ENCODE data around the gene CEMIP2.

DNA sequence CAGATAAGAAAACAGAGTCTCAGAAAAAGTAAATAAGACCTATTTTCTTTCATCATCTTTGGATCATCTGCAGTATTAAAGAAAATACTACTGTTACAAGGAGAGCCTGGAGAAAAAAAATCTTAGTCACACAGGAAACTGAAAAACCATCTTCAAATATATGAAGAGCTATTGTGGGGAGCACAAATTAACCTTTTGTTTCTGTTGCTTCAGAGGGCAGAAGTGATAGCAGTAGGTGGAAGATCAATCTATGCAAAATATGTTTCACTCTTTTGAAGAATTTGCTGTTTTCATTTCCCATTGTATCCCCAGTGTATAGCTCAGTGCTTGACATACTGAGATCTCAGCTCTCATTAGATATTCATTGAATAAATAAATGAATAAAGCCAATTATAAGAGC is 13.1 kb upstream of the CEMIP2 start:
- no peak for TF ChIP-seq JUN (CRISPR knock-in tag; IDR thresholded peaks at IDR 0.05)
- TF ChIP-seq ATF3 (CRISPR knock-in tag; conservative IDR thresholded peaks at IDR 0.05): no peak
- TF ChIP-seq CTCF (IDR thresholded peaks at IDR 0.05): no peak
- no peak for TF ChIP-seq USF2 (CRISPR knock-in tag; IDR thresholded peaks at IDR 0.05)
- no peak for TF ChIP-seq E2F4 (CRISPR knock-in tag; IDR thresholded peaks at IDR 0.05; ENCODE audit: borderline replicate concordance, low read depth)
- TF ChIP-seq KAT7 (CRISPR knock-in tag; IDR thresholded peaks at IDR 0.05; ENCODE audit: borderline replicate concordance): no peak
- TF ChIP-seq SP1 (CRISPR knock-in tag; conservative IDR thresholded peaks at IDR 0.05): no peak
- no peak for TF ChIP-seq ZBTB21 (CRISPR knock-in tag; IDR thresholded peaks at IDR 0.05; ENCODE audit: borderline replicate concordance)
- TF ChIP-seq NR2C2 (CRISPR knock-in tag; IDR thresholded peaks at IDR 0.05): no peak
- TF ChIP-seq NR1H2 (CRISPR knock-in tag; IDR thresholded peaks at IDR 0.05): no peak
